Esophagus squamous epithelium (tissue), 4 donors: ENCODE results near the gene FCRLB.

Source experiments
- POLR2A ChIP-seq, 4 donors: fragments of 450-650 bp; IDR thresholded peaks; one replicate each; pipeline ENCODE4 v1.6.1; 2017; ENCODE audit warnings: antibody characterized with exemption in 4 of 4, mild to moderate bottlenecking in 4 of 4, moderate library complexity in 3 of 4
- TF ChIP-seq, protein P1 (sequence below), 6 experiments: fragments of 450-650 bp in 4 of 6; fragments of 200-600 bp in 2 of 6; sonication (generic) in 2 of 6; IDR thresholded peaks; one replicate each; pipeline ENCODE4 v1.5.1; 2016 to 2019; ENCODE audit warnings: antibody characterized with exemption in 6 of 6, mild to moderate bottlenecking in 4 of 6, moderate library complexity in 4 of 6

DNA sequence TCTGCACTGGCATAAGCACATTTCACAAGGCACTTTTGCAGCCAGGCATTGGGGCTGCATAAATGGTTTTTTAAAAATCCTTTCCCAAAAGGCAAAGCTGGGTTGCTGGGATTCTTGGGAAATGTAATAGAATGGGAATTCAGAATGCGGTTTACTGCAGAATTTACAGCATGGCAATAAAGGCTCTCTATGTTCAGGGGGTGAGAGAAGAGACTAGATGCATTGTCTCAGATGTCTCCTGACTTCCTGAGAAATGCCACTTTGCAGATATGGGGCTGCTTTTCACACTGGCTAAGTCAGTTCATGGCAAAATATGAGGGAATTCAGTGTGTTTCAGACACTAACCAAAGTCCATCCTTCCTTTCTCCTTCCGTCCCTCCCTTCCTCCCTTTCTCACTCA is 44.9 kb upstream of the FCRLB start:
- TF ChIP-seq, protein P1, sequence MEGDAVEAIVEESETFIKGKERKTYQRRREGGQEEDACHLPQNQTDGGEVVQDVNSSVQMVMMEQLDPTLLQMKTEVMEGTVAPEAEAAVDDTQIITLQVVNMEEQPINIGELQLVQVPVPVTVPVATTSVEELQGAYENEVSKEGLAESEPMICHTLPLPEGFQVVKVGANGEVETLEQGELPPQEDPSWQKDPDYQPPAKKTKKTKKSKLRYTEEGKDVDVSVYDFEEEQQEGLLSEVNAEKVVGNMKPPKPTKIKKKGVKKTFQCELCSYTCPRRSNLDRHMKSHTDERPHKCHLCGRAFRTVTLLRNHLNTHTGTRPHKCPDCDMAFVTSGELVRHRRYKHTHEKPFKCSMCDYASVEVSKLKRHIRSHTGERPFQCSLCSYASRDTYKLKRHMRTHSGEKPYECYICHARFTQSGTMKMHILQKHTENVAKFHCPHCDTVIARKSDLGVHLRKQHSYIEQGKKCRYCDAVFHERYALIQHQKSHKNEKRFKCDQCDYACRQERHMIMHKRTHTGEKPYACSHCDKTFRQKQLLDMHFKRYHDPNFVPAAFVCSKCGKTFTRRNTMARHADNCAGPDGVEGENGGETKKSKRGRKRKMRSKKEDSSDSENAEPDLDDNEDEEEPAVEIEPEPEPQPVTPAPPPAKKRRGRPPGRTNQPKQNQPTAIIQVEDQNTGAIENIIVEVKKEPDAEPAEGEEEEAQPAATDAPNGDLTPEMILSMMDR (IDR thresholded peaks at IDR 0.05): no peak
- TF ChIP-seq POLR2A (IDR thresholded peaks at IDR 0.05): no peak
